ENCODE results near the gene EPB41L2.

EPB41L2 gene

GRCh38 chr6:131036601-131037000, 26.4 kb downstream of the EPB41L2 start:
- H3K4me3 ChIP-seq (ENCODE audit: low read length) = no peak overlapping the region
- no peak for TF ChIP-seq ZNF274 (IDR thresholded peaks at IDR 0.05; ENCODE audit: low read depth, low read length)

- no peak overlapping the region for H3K4me3 ChIP-seq (ENCODE audit: low read length)
These were observed 26.9 kb downstream of the EPB41L2 start for GRCh38 chr6:131036143-131036542.

GRCh38 chr6:131035582-131035981, 27.5 kb downstream of the EPB41L2 start:
- no peak for TF ChIP-seq ZNF274 (IDR thresholded peaks at IDR 0.05; ENCODE audit: low read depth, low read length)
- H3K4me3 ChIP-seq (ENCODE audit: low read length) = no peak overlapping the region

More at GRCh38 chr6:131036143-131036542, 26.9 kb downstream of the EPB41L2 start:
- TF ChIP-seq ZNF274 (IDR thresholded peaks at IDR 0.05; ENCODE audit: low read depth, low read length) = no peak

- H3K4me3 ChIP-seq (ENCODE audit: low read length) = no peak overlapping the region
- no peak for TF ChIP-seq ZNF274 (IDR thresholded peaks at IDR 0.05; ENCODE audit: low read depth, low read length)
These were observed 29.4 kb downstream of the EPB41L2 start for GRCh38 chr6:131033631-131034030.

GRCh38 chr6:131029626-131030297, 33.3 kb downstream of the EPB41L2 start:
- no peak overlapping the region for H3K4me3 ChIP-seq (ENCODE audit: low read length)
- TF ChIP-seq ZNF274 (IDR thresholded peaks at IDR 0.05; ENCODE audit: low read depth, low read length) = no peak

GRCh38 chr6:131027326-131027725, 35.7 kb downstream of the EPB41L2 start:
- no peak for TF ChIP-seq ZNF274 (IDR thresholded peaks at IDR 0.05; ENCODE audit: low read depth, low read length)
- no peak overlapping the region for H3K4me3 ChIP-seq (ENCODE audit: low read length)

- TF ChIP-seq ZNF274 (IDR thresholded peaks at IDR 0.05; ENCODE audit: low read depth, low read length) = no peak
- H3K4me3 ChIP-seq (ENCODE audit: low read length) = no peak overlapping the region
These were observed 36.8 kb downstream of the EPB41L2 start for GRCh38 chr6:131026243-131026642.

GRCh38 chr6:131024565-131024964, 38.5 kb downstream of the EPB41L2 start:
- no peak for TF ChIP-seq ZNF274 (IDR thresholded peaks at IDR 0.05; ENCODE audit: low read depth, low read length)

GRCh38 chr6:131023834-131024504, 39.1 kb downstream of the EPB41L2 start:
- TF ChIP-seq ZNF274 (IDR thresholded peaks at IDR 0.05; ENCODE audit: low read depth, low read length) = no peak
- no peak overlapping the region for H3K4me3 ChIP-seq (ENCODE audit: low read length)

More at GRCh38 chr6:131024565-131024964, 38.5 kb downstream of the EPB41L2 start:
- no peak overlapping the region for H3K4me3 ChIP-seq (ENCODE audit: low read length)

GRCh38 chr6:131022691-131023090, 40.4 kb downstream of the EPB41L2 start:
- no peak overlapping the region for H3K4me3 ChIP-seq (ENCODE audit: low read length)
- TF ChIP-seq ZNF274 (IDR thresholded peaks at IDR 0.05; ENCODE audit: low read depth, low read length) = no peak

GRCh38 chr6:131017962-131018361, 45.1 kb downstream of the EPB41L2 start:
- no peak for TF ChIP-seq ZNF274 (IDR thresholded peaks at IDR 0.05; ENCODE audit: low read depth, low read length)
- H3K4me3 ChIP-seq (ENCODE audit: low read length) = no peak overlapping the region

- no peak overlapping the region for H3K4me3 ChIP-seq (ENCODE audit: low read length)
- no peak for TF ChIP-seq ZNF274 (IDR thresholded peaks at IDR 0.05; ENCODE audit: low read depth, low read length)
These were observed 47.3 kb downstream of the EPB41L2 start for GRCh38 chr6:131015630-131016263.

GRCh38 chr6:131015025-131015591, 47.9 kb downstream of the EPB41L2 start:
- TF ChIP-seq ZNF274 (IDR thresholded peaks at IDR 0.05; ENCODE audit: low read depth, low read length) = no peak
- H3K4me3 ChIP-seq (ENCODE audit: low read length) = no peak overlapping the region

- TF ChIP-seq ZNF274 (IDR thresholded peaks at IDR 0.05; ENCODE audit: low read depth, low read length) = no peak
- H3K4me3 ChIP-seq (ENCODE audit: low read length) = no peak overlapping the region
These were observed 48.8 kb downstream of the EPB41L2 start for GRCh38 chr6:131014080-131014776.
